22Rv1 (cell line): ENCODE data around the gene KY.

Experiments
- H3K27ac ChIP-seq: fragments of 450-650 bp; 2 replicates; pipeline ENCODE4 v1.5.1; 2017
- CTCF ChIP-seq: fragments of 450-650 bp; IDR thresholded peaks from 2 replicates; pipeline ENCODE4 v1.5.1; 2017; ENCODE audit warnings: mild to moderate bottlenecking
- ZFX ChIP-seq: fragments of 450-650 bp; IDR thresholded peaks from 2 replicates; pipeline ENCODE4 v1.6.1; 2017; ENCODE audit warnings: antibody characterized with exemption, borderline replicate concordance

KY gene

GRCh38 chr3:134623615-134624245 is 27.1 kb downstream of the KY start:
- no peak for TF ChIP-seq CTCF
- no peak for TF ChIP-seq ZFX

GRCh38 chr3:134622806-134623365 is 27.9 kb downstream of the KY start:
- H3K27ac ChIP-seq, result no peak overlapping the region
- TF ChIP-seq CTCF (no peak), ZFX (no peak)

More at GRCh38 chr3:134623615-134624245, 27.1 kb downstream of the KY start:
- no peak overlapping the region for H3K27ac ChIP-seq

- no peak overlapping the region for H3K27ac ChIP-seq
- TF ChIP-seq ZFX, result no peak
- no peak for TF ChIP-seq CTCF
These were observed 29.0 kb downstream of the KY start for GRCh38 chr3:134621854-134622253.

GRCh38 chr3:134620476-134621115 is 30.2 kb downstream of the KY start:
- TF ChIP-seq ZFX (no peak), CTCF (no peak)
- H3K27ac ChIP-seq, result no peak overlapping the region

- no peak for TF ChIP-seq CTCF
- TF ChIP-seq ZFX, result no peak
- no peak overlapping the region for H3K27ac ChIP-seq
These were observed 30.9 kb downstream of the KY start for GRCh38 chr3:134619884-134620445.

GRCh38 chr3:134619301-134619615 is 31.6 kb downstream of the KY start:
- H3K27ac ChIP-seq, result no peak overlapping the region
- TF ChIP-seq CTCF, result no peak
- TF ChIP-seq ZFX, result no peak

- no peak for TF ChIP-seq CTCF
- TF ChIP-seq ZFX, result no peak
- H3K27ac ChIP-seq, result no peak overlapping the region
These were observed 32.1 kb downstream of the KY start for GRCh38 chr3:134618478-134619300.
